Left renal cortex interstitium (tissue), 4 donors: Measurements from ENCODE around the gene APMAP. TPM values are rescaled to one million over a fixed set of nuclear protein-coding genes. Genes with fewer than 3 reads are reported as not detected.

ENCODE experiments used
- DNase-seq, 4 donors: peaks; one replicate each; pipeline ENCODE4 v3.0.0-alpha.2; 2013; ENCODE audit warnings: low read depth in 4 of 4, low spot score in 2 of 4, missing footprints in 1 of 4
- polyA plus RNA-seq, 4 donors: library from polyadenylated mRNA; unstranded; fragments of 120-200 nt; gene quantifications; one replicate each; pipeline ENCODE4 v1.2.1, GENCODE V29; 2013; ENCODE audit not compliant: insufficient read length in 4 of 4

The APMAP gene
- polyA plus RNA-seq, 4 donors: 88.9 to 120 (median 101) TPM

DNA sequence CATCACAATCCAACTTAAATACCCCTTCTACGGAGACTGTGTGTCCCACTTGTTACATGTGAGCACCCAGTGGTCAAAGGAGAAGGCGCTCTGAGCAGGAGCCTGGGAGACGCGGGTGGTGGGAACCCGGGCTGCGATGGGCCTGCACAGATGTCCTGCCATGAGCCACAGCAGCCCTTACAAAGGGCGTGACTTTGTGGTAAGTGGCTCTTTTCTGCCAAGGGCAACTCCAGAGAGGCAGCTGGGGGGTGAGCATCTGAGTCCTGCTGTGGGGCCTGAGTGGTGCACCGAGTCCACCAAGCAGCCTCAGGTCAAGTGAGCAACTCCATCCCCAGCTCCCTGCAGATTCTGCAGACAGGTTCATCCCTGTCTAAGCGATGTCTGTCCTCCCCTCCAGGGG, 77.1 kb downstream of the APMAP start:
- DNase-seq: no peak

DNA sequence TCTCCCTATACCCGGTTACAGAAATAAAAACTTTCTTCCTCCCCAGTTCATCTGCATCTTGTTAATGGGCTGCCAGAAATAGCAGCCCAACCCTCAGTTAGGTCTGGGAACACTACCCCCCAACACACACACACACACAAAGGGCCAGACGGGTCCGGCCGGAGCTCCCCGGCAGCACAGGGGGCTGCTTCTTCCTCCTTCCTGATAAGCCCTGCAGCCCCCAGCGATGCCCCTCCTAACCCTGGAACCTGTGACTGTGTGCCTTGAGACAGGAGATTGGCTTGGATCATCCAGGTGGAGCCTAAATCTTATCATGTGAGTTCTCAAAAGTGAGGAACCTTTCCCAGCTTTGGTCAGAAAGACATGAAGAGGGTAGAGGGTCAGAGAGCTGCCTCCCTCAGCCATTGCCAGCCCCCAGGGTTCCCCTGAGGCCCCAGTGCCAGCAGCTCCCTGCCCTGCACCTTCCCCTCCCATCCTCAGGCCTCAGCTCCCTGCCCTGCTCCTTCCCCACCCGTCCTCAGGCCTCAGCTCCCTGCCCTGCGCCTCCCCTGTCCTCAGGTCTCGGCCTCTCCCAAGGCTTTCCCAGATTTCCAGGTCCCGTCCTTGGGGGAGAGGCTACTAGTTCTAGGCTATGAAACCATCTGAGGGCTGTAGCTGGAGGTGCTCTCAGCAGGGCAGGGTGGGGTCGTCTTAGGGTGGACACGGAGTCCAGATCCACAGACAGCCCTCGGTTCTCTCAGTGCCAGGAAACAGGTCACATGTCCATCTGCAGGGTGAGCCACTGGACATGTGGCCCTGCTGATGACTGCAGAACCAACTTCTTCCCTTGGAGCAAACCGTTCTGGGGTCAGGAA, 77.9 kb downstream of the APMAP start:
- DNase-seq: no peak

DNA sequence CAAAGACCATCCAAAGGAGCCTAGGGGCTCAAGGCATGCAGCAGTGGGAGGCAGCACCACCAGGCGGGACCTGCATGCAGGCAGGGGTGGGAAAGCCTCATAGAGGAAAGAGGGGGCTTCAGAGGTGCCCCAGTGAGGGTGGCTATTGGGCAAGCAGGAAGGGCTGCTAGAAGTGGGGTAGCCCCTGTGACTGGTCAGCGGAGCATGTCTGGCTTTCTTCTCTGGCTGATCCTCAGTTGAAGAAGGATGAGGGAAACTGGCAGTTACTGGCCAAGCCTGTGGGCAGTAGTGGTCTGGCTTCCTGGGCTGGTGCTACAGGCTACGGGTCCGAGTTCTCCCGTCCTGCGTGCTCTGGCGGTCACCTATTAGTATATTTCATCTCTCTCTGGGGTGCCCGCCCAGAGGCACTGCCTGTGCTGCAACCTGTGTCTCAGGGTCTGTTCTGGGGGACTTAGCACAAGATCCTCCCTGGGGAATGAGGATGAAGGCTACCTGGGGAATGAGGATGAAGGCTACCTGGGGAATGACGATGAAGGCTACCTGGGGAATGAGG, 79.4 kb downstream of the APMAP start:
- no peak for DNase-seq

Other genes starting within 250 kb of the APMAP start
- gene CST7, start 43.5 kb downstream of the APMAP start, polyA plus RNA-seq: under 1 TPM; 0.39 to 0.65 (median 0.49) TPM
- gene ACSS1, start 65.4 kb upstream of the APMAP start, polyA plus RNA-seq: 10 to 100 TPM; 29.8 to 35.0 (median 32.4) TPM
- gene VSX1, start 89.4 kb upstream of the APMAP start, polyA plus RNA-seq: not detected
- gene ENTPD6, start 203.0 kb upstream of the APMAP start, polyA plus RNA-seq: 10 to 100 TPM; 38.6 to 53.0 (median 46.4) TPM